ENCODE results near the gene SLC26A5.

The SLC26A5 gene

DNA sequence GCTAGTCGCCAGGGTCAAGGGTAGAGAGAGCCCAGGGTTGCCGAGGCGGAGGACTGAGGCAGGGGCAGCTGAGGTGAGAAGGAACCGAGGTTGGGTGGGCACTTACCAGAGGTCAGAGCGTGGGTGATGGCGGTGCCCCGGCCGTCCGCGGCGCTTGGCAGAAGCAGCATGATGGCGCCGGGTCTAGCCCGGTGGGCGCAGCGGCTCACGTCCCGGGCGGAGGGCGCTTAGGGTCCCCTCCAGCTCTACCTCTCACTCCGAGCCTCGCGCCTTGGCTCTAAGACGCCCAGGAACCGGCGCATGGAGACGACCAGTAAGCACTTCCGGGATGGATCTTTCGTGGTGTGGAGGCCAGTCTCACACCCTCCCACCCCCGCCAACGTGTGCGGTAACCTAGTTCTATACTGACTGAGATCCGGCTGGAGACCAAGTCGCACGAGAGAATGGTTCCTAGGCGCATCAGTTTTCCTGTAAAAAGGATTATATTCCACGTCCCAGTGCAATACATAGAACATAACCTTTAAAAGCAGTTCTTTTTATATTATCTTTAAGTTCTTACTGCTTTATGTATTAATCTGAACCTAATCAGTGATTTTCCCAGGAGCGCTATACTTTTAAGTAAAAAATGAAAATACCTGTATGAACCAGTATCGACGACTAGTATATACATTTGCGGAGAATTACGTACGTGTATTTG, 101.4 kb downstream of the SLC26A5 start, which contains the start of gene DNAJC2:
Gene DNAJC2, minus strand, starts transcription at position 315 of the 697 bp plus-strand sequence. Its CDS starts 145 bp downstream, at position 170.
- peak; percentile 76 for DNase-seq

GRCh38 chr7:103343758-103344452, 102.1 kb downstream of the SLC26A5 start:
- DNase-seq, result no peak

GRCh38 chr7:103343332-103343731, 102.7 kb downstream of the SLC26A5 start:
- no peak for DNase-seq

- DNase-seq, result no peak
These were observed 104.5 kb downstream of the SLC26A5 start for GRCh38 chr7:103341466-103341865.

- DNase-seq, result no peak
These were observed 107.1 kb downstream of the SLC26A5 start for GRCh38 chr7:103338864-103339263.

GRCh38 chr7:103336761-103337160, 109.2 kb downstream of the SLC26A5 start:
- DNase-seq, result no peak

- no peak for DNase-seq
These were observed 120.3 kb downstream of the SLC26A5 start for GRCh38 chr7:103325744-103326143.

Data from NCI-H1048 (cell line).